H9 (cell line): ENCODE results near the gene SLC9A2. TPM values are rescaled to one million over a fixed set of nuclear protein-coding genes. Genes with fewer than 3 reads are reported as not detected.
A peak's percentile ranks its signal among the peaks of the same experiment; 100 is the strongest.

ENCODE experiments used
- DNase-seq: peaks from one replicate; pipeline ENCODE4 v3.0.0-alpha.2; 2017
- H2AFZ ChIP-seq: one replicate; pipeline ENCODE4 v1.6.1; 2013; ENCODE audit warnings: mild to moderate bottlenecking, low read length, control low read depth, moderate library complexity
- H2AK5ac ChIP-seq: 2 replicates; pipeline ENCODE4 v1.6.1; 2013; ENCODE audit warnings: low read length, control low read depth, mixed read lengths; ENCODE audit not compliant: insufficient read length
- H2BK120ac ChIP-seq: one replicate; pipeline ENCODE4 v1.6.1; 2013; ENCODE audit warnings: low read depth, mild to moderate bottlenecking, low read length, control low read depth, inconsistent platforms; ENCODE audit not compliant: poor library complexity, severe bottlenecking
- H2BK12ac ChIP-seq: 2 replicates; pipeline ENCODE4 v1.6.1; 2013; ENCODE audit warnings: low read length, control low read depth, mixed read lengths, low read depth; ENCODE audit not compliant: insufficient read length
- H2BK15ac ChIP-seq: 2 replicates; pipeline ENCODE4 v1.6.1; 2013; ENCODE audit warnings: low read depth, low read length, control low read depth
- H2BK20ac ChIP-seq: one replicate; pipeline ENCODE4 v1.6.1; 2013; ENCODE audit warnings: low read depth, mild to moderate bottlenecking, low read length, control low read depth, inconsistent platforms; ENCODE audit not compliant: poor library complexity, severe bottlenecking
- H2BK5ac ChIP-seq: 2 replicates; pipeline ENCODE4 v1.6.1; 2013; ENCODE audit warnings: low read length, control low read depth, mixed read lengths; ENCODE audit not compliant: insufficient read length
- H3K14ac ChIP-seq: 2 replicates; pipeline ENCODE4 v1.6.1; 2013; ENCODE audit warnings: low read length, control low read depth; ENCODE audit not compliant: insufficient read depth
- H3K18ac ChIP-seq: 2 replicates; pipeline ENCODE4 v1.6.1; 2013; ENCODE audit warnings: low read depth, mild to moderate bottlenecking, mixed read lengths, low read length, control low read depth; ENCODE audit not compliant: insufficient read length
- H3K23ac ChIP-seq: 2 replicates; pipeline ENCODE4 v1.6.1; 2013; ENCODE audit warnings: low read length, control low read depth, mixed read lengths, low read depth; ENCODE audit not compliant: insufficient read length
- H3K23me2 ChIP-seq: 2 replicates; pipeline ENCODE4 v1.6.1; 2013; ENCODE audit warnings: low read depth, mild to moderate bottlenecking, mixed read lengths, low read length, control low read depth; ENCODE audit not compliant: insufficient read length, poor library complexity, severe bottlenecking
- H3K27ac ChIP-seq: 2 replicates; pipeline ENCODE4 v1.5.1; 2013; ENCODE audit warnings: low read length, control low read depth, mixed read lengths, low read depth; ENCODE audit not compliant: insufficient read length
- H3K27me3 ChIP-seq: 2 replicates; pipeline ENCODE4 v1.6.1; 2013; ENCODE audit warnings: low read length, control low read depth, inconsistent platforms; ENCODE audit not compliant: insufficient read depth
- H3K4ac ChIP-seq: 2 replicates; pipeline ENCODE4 v1.6.1; 2013; ENCODE audit warnings: low read depth, mild to moderate bottlenecking, control low read depth, inconsistent platforms, low read length, moderate library complexity
- H3K4me1 ChIP-seq: 2 replicates; pipeline ENCODE4 v1.6.1; 2013; ENCODE audit warnings: low read length, control low read depth, inconsistent platforms; ENCODE audit not compliant: insufficient read depth
- H3K4me2 ChIP-seq: 2 replicates; pipeline ENCODE4 v1.6.1; 2013; ENCODE audit warnings: low read length, control low read depth, mixed read lengths; ENCODE audit not compliant: insufficient read length, insufficient read depth
- H3K56ac ChIP-seq: 2 replicates; pipeline ENCODE4 v1.6.1; 2013; ENCODE audit warnings: low read depth, mild to moderate bottlenecking, mixed read lengths, low read length, control low read depth; ENCODE audit not compliant: insufficient read length
- H3K79me1 ChIP-seq: 2 replicates; pipeline ENCODE4 v1.6.1; 2013; ENCODE audit warnings: low read depth, mild to moderate bottlenecking, moderate library complexity, low read length, control low read depth, inconsistent platforms; ENCODE audit not compliant: insufficient read depth, poor library complexity, severe bottlenecking
- H3K79me2 ChIP-seq: 2 replicates; pipeline ENCODE4 v1.6.1; 2013; ENCODE audit warnings: low read length, control low read depth, inconsistent platforms; ENCODE audit not compliant: insufficient read depth
- H3K9ac ChIP-seq: 2 replicates; pipeline ENCODE4 v1.6.1; 2013; ENCODE audit warnings: low read length, control low read depth, mixed read lengths; ENCODE audit not compliant: insufficient read length; ENCODE audit errors: extremely low read depth
- H3K9me3 ChIP-seq: one replicate; pipeline ENCODE4 v1.6.1; 2013; ENCODE audit warnings: low read depth, low read length, inconsistent platforms; ENCODE audit not compliant: control insufficient read depth
- H3T11ph ChIP-seq: one replicate; pipeline ENCODE4 v1.6.1; 2013; ENCODE audit warnings: mild to moderate bottlenecking, low read length, control low read depth, inconsistent platforms
- H4K20me1 ChIP-seq: one replicate; pipeline ENCODE4 v1.6.1; 2013; ENCODE audit not compliant: control insufficient read depth, insufficient read length, insufficient read depth
- H4K5ac ChIP-seq: 2 replicates; pipeline ENCODE4 v1.6.1; 2013; ENCODE audit warnings: low read depth, mild to moderate bottlenecking, mixed read lengths, low read length, control low read depth; ENCODE audit not compliant: insufficient read length
- H4K8ac ChIP-seq: replicated peaks from 2 replicates; pipeline ENCODE4 v1.6.1; 2013; ENCODE audit warnings: low read length, control low read depth, mixed read lengths, low read depth; ENCODE audit not compliant: insufficient read length
- H4K91ac ChIP-seq: 2 replicates; pipeline ENCODE4 v1.6.1; 2013; ENCODE audit warnings: low read depth, mild to moderate bottlenecking, moderate library complexity, mixed read lengths, low read length, control low read depth; ENCODE audit not compliant: insufficient read length
- H3K27ac Mint-ChIP-seq, 3 experiments: 2 replicates in 2 of 3; 3 replicates in 1 of 3; pipeline ENCODE4 v1.8.0; 2020 to 2021; ENCODE audit warnings: mixed read lengths in 3 of 3, mild to moderate bottlenecking in 1 of 3, moderate library complexity in 1 of 3
- H3K27me3 Mint-ChIP-seq: 2 replicates; pipeline ENCODE4 v1.8.0; 2021; ENCODE audit warnings: low read depth, mild to moderate bottlenecking, moderate library complexity, mixed read lengths
- H3K36me3 Mint-ChIP-seq, 3 experiments: 2 replicates in 2 of 3; 3 replicates in 1 of 3; pipeline ENCODE4 v1.8.0; 2020 to 2021; ENCODE audit warnings: low read depth in 3 of 3, mixed read lengths in 3 of 3; ENCODE audit not compliant: insufficient read depth in 1 of 3
- H3K4me1 Mint-ChIP-seq, 2 experiments: 2 replicates each; pipeline ENCODE4 v1.8.0; 2020; ENCODE audit warnings: mixed read lengths in 2 of 2
- H3K4me3 Mint-ChIP-seq, 2 experiments: 2 replicates in 1 of 2; 3 replicates in 1 of 2; pipeline ENCODE4 v1.8.0; 2020 to 2021; ENCODE audit warnings: mild to moderate bottlenecking in 2 of 2, mixed read lengths in 2 of 2, moderate library complexity in 1 of 2
- H3K9me3 Mint-ChIP-seq, 2 experiments: 2 replicates in 1 of 2; 3 replicates in 1 of 2; pipeline ENCODE4 v1.8.0; 2020; ENCODE audit warnings: mild to moderate bottlenecking in 2 of 2, mixed read lengths in 2 of 2, moderate library complexity in 1 of 2
- WGBS: extraction: QIAGEN DNeasy Blood & Tissue Kit; methylation state at CpG from one replicate; pipeline ENCODE4 v1.1.7; 2013; ENCODE audit warnings: missing lambda C conversion rate, low lambda C conversion rate, mixed read lengths; ENCODE audit not compliant: insufficient read length; ENCODE audit errors: extremely low coverage; 5-methylcytosine and 5-hydroxymethylcytosine counted together
- total RNA-seq: library from RNA; stranded (reverse); gene quantifications from 2 replicates; pipeline ENCODE4 v1.2.1, GENCODE V29; 2021
- TF ChIP-seq, protein P1 (sequence below): fragments of 200-600 bp; sonication (generic); conservative IDR thresholded peaks from 3 replicates; pipeline ENCODE4 v1.8.0; 2021; ENCODE audit warnings: antibody characterized with exemption, mild to moderate bottlenecking

SLC9A2 gene
- total RNA-seq, 1 experiment from 2014 or later: 0.04 TPM

DNA sequence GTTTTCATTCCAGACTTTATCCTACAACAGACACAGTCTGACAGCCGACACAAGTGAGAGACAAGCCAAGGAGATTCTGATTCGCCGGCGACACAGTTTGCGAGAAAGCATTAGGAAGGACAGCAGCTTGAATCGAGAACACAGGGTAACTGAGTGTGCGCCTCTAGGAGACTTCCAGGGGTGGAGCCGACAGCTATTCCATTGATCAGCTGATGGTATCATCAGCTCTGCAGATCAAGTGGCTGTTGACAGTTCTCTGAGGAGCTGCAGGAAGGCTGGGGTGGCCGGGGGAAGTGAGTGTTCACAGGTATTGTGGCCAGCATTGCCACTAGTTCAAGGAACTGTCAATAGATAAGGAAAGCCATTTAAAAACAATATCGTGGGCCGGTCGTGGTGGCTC, 85.2 kb downstream of the SLC9A2 start:
- Histone ChIP-seq H2AFZ (no peak overlapping the region), H3K9me3 (no peaks in the 10 kb centered on the region), H3T11ph (no peak overlapping the region), H3K27ac (no peak overlapping the region), H3K4me1 (no peaks in the 10 kb centered on the region), H3K4me2 (no peak overlapping the region), H3K4ac (no peak overlapping the region), H3K18ac (no peak overlapping the region), H4K20me1 (no peaks in the 10 kb centered on the region), H3K23me2 (no peaks in the 10 kb centered on the region), H2BK15ac (no peak overlapping the region), H2BK20ac (no peak overlapping the region), H2BK120ac (no peak overlapping the region), H4K91ac (no peak overlapping the region), H3K27me3 (no peaks in the 10 kb centered on the region), H3K79me2 (no peaks in the 10 kb centered on the region), H3K23ac (no peak overlapping the region), H4K8ac (no peak overlapping the region), H3K14ac (no peak overlapping the region), H3K56ac (no peak overlapping the region), H2BK5ac (no peak overlapping the region), H4K5ac (no peak overlapping the region), H2AK5ac (no peak overlapping the region), H3K9ac (no peak overlapping the region), H3K79me1 (no peaks in the 10 kb centered on the region), H2BK12ac (no peak overlapping the region)
- Mint-ChIP-seq H3K36me3 (no peaks in the 10 kb centered on the region), H3K4me1 (peaks cover 14 to 20% of the 10 kb centered on the region in 2 experiments), H3K9me3 (no peaks in the 10 kb centered on the region), H3K4me3 (no peak overlapping the region), H3K27me3 (no peaks in the 10 kb centered on the region; the same call in 1 of the 2 replicates), H3K27ac (0 out of 7 replicates have a peak overlapping the region, but pooled peaks of 1 of the 3 experiments have one; percentile 23)
- DNase-seq: peak; percentile 32
- WGBS: no CpG with 5 or more reads among the region's 12 CpGs
- TF ChIP-seq, protein P1, sequence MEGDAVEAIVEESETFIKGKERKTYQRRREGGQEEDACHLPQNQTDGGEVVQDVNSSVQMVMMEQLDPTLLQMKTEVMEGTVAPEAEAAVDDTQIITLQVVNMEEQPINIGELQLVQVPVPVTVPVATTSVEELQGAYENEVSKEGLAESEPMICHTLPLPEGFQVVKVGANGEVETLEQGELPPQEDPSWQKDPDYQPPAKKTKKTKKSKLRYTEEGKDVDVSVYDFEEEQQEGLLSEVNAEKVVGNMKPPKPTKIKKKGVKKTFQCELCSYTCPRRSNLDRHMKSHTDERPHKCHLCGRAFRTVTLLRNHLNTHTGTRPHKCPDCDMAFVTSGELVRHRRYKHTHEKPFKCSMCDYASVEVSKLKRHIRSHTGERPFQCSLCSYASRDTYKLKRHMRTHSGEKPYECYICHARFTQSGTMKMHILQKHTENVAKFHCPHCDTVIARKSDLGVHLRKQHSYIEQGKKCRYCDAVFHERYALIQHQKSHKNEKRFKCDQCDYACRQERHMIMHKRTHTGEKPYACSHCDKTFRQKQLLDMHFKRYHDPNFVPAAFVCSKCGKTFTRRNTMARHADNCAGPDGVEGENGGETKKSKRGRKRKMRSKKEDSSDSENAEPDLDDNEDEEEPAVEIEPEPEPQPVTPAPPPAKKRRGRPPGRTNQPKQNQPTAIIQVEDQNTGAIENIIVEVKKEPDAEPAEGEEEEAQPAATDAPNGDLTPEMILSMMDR: no peak
